GM12878 (cell line): ENCODE data around the gene MYBPHL.

Experiments
- BCL11A ChIP-seq: IDR thresholded peaks from 2 replicates; pipeline ENCODE4 v1.6.1; 2011; ENCODE audit warnings: low read depth, low read length
- BHLHE40 ChIP-seq, 2 experiments: fragments of 450-650 bp in 1 of 2; IDR thresholded peaks; 2 replicates each; pipeline ENCODE4 v1.6.1; 2011 to 2017; ENCODE audit warnings: low read depth in 2 of 2, borderline replicate concordance in 1 of 2, improper control_type of control experiment in 1 of 2, low read length in 1 of 2, mild to moderate bottlenecking in 1 of 2
- CEBPB ChIP-seq, 2 experiments: fragments of 150-350 bp in 1 of 2; IDR thresholded peaks; 2 replicates each; pipeline ENCODE4 v1.6.1; 2012 to 2014; ENCODE audit warnings: low read depth in 2 of 2, low read length in 2 of 2, borderline replicate concordance in 1 of 2, inconsistent platforms in 1 of 2
- EP300 ChIP-seq, 2 experiments: fragments of 150-350 bp in 1 of 2; IDR thresholded peaks; 2 replicates each; pipeline ENCODE4 v1.6.1; 2011 to 2012; ENCODE audit warnings: low read depth in 2 of 2, low read length in 2 of 2, borderline replicate concordance in 1 of 2, improper control_type of control experiment in 1 of 2, inconsistent platforms in 1 of 2; ENCODE audit not compliant: control insufficient read depth in 1 of 2
- MTA3 ChIP-seq: IDR thresholded peaks from 2 replicates; pipeline ENCODE4 v1.6.1; 2012; ENCODE audit warnings: low read length, inconsistent platforms, borderline replicate concordance
- MYC ChIP-seq: IDR thresholded peaks from 2 replicates; pipeline ENCODE4 v1.6.1; 2011; ENCODE audit warnings: mild to moderate bottlenecking, low read length, moderate library complexity, inconsistent platforms; ENCODE audit not compliant: insufficient read depth, insufficient replicate concordance, insufficient read length, severe bottlenecking
- POLR2A ChIP-seq: IDR thresholded peaks from 2 replicates; pipeline ENCODE4 v1.6.1; 2011; ENCODE audit warnings: low read depth, mild to moderate bottlenecking, low read length
- RFX5 ChIP-seq: IDR thresholded peaks from 2 replicates; pipeline ENCODE4 v1.6.1; 2011; ENCODE audit warnings: low read depth, low read length, improper control_type of control experiment
- SP1 ChIP-seq: IDR thresholded peaks from one replicate; pipeline ENCODE4 v1.6.1; 2011; ENCODE audit warnings: low read depth, low read length
- SRF ChIP-seq, 2 experiments: IDR thresholded peaks; 2 replicates each; pipeline ENCODE4 v1.6.1; 2011; ENCODE audit warnings: low read depth in 2 of 2, low read length in 2 of 2, mild to moderate bottlenecking in 1 of 2, moderate library complexity in 1 of 2
- STAT1 ChIP-seq: fragments of 450-650 bp; conservative IDR thresholded peaks from 2 replicates; pipeline ENCODE4 v1.6.1; 2014; ENCODE audit warnings: antibody characterized with exemption, mild to moderate bottlenecking
- TF ChIP-seq, protein P1 (sequence below): IDR thresholded peaks from 2 replicates; pipeline ENCODE4 v1.6.1; 2012; ENCODE audit warnings: low read depth, low read length, improper control_type of control experiment
- TF ChIP-seq, protein P2 (sequence below): fragments of 450-650 bp; IDR thresholded peaks from 2 replicates; pipeline ENCODE4 v1.6.1; 2018; ENCODE audit warnings: mild to moderate bottlenecking, low read depth, moderate library complexity; ENCODE audit not compliant: partially characterized antibody

DNA sequence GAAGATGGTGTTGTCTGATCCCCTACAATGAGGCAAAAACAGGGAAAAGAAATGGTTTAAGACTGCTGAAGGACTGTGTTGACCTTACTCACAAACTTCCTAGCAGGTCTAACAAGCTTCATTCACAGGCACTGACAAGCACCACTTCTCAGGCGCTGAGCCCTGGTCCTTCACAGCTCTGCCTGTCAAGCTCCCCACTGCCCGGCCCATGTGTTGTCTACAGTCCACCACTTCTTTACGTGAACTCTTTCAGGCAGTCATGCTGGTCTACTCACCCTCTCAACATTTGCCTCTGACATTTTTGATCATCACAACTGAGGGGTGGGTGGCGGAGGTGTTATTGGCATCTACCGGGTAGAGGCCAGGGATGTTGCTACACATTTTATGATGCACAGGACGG lies 40.7 kb upstream of the MYBPHL start:
- TF ChIP-seq EP300 (IDR thresholded peaks at IDR 0.05; ENCODE audit: borderline replicate concordance in 1 of 2, control insufficient read depth in 1 of 2, low read depth in 2 of 2, low read length in 2 of 2) (no peak), SP1 (no peak), SRF (IDR thresholded peaks at IDR 0.05; ENCODE audit: low read depth in 2 of 2, low read length in 2 of 2) (no peak), STAT1 (no peak), CEBPB (IDR thresholded peaks at IDR 0.05; ENCODE audit: borderline replicate concordance in 1 of 2, low read depth in 2 of 2, low read length in 2 of 2) (no peak), BCL11A (no peak), MYC (no peak), MTA3 (no peak), BHLHE40 (IDR thresholded peaks at IDR 0.05; ENCODE audit: borderline replicate concordance in 1 of 2, low read depth in 2 of 2, low read length in 1 of 2) (no peak), POLR2A (no peak), RFX5 (no peak)
- TF ChIP-seq, protein P1, sequence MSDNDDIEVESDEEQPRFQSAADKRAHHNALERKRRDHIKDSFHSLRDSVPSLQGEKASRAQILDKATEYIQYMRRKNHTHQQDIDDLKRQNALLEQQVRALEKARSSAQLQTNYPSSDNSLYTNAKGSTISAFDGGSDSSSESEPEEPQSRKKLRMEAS, result no peak
- TF ChIP-seq, protein P2, sequence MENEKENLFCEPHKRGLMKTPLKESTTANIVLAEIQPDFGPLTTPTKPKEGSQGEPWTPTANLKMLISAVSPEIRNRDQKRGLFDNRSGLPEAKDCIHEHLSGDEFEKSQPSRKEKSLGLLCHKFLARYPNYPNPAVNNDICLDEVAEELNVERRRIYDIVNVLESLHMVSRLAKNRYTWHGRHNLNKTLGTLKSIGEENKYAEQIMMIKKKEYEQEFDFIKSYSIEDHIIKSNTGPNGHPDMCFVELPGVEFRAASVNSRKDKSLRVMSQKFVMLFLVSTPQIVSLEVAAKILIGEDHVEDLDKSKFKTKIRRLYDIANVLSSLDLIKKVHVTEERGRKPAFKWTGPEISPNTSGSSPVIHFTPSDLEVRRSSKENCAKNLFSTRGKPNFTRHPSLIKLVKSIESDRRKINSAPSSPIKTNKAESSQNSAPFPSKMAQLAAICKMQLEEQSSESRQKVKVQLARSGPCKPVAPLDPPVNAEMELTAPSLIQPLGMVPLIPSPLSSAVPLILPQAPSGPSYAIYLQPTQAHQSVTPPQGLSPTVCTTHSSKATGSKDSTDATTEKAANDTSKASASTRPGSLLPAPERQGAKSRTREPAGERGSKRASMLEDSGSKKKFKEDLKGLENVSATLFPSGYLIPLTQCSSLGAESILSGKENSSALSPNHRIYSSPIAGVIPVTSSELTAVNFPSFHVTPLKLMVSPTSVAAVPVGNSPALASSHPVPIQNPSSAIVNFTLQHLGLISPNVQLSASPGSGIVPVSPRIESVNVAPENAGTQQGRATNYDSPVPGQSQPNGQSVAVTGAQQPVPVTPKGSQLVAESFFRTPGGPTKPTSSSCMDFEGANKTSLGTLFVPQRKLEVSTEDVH, result no peak
